NB4 (cell line): Measurements from ENCODE around the gene PLA2R1.

Experiments used
- MYC ChIP-seq: IDR thresholded peaks from 2 replicates; pipeline ENCODE4 v1.6.1; 2011; ENCODE audit warnings: low read depth, low read length
- POLR2A ChIP-seq: IDR thresholded peaks from 2 replicates; pipeline ENCODE4 v1.6.1; 2011; ENCODE audit warnings: mild to moderate bottlenecking; ENCODE audit not compliant: insufficient read length; ENCODE audit errors: extremely low read depth
- TF ChIP-seq, protein P1 (sequence below): IDR thresholded peaks from one replicate; pipeline ENCODE4 v1.5.1; 2012; ENCODE audit warnings: low read depth, low read length

DNA sequence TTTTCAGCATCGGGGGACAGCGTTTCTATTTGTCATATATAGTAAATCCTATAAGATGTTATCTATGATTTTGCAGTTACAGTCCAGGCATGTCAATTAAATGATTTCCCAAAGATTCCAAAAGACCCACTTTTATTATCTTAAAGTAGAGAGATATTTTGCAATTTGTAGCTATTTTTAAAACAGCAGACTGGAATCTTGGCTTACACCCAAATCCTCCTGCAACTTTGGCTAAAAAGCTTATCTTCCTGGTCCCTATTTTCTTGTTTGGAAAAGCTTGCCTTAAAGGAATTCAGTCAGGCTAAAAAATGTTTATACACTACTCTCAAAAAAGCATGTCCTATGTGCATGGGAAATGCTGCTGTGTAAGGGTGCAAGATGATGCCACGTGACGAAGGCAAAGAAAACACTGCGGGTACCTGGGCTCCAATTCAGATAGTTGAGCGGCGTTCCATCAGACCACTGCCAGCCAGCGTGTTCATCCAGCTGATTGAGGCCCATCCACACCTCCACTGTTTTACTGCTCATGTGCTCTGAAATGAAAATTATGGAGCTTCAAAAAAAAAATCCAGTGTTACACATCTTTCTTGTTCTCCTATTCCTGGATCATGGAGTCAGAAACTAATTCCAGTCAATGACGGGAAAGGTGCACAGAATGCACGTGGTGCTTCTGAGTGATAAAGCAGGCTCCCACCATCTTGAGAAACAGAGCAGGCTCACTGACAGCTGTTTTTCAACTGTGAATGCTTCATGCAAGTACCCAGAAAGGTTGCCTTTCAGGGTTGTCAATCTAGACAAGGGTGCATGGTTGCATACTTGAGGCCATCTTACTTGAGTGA is 33.8 kb downstream of the PLA2R1 start:
- TF ChIP-seq, protein P1, sequence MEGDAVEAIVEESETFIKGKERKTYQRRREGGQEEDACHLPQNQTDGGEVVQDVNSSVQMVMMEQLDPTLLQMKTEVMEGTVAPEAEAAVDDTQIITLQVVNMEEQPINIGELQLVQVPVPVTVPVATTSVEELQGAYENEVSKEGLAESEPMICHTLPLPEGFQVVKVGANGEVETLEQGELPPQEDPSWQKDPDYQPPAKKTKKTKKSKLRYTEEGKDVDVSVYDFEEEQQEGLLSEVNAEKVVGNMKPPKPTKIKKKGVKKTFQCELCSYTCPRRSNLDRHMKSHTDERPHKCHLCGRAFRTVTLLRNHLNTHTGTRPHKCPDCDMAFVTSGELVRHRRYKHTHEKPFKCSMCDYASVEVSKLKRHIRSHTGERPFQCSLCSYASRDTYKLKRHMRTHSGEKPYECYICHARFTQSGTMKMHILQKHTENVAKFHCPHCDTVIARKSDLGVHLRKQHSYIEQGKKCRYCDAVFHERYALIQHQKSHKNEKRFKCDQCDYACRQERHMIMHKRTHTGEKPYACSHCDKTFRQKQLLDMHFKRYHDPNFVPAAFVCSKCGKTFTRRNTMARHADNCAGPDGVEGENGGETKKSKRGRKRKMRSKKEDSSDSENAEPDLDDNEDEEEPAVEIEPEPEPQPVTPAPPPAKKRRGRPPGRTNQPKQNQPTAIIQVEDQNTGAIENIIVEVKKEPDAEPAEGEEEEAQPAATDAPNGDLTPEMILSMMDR = no peak
- TF ChIP-seq POLR2A = no peak
- no peak for TF ChIP-seq MYC
